CD4-positive, alpha-beta T cell (primary cell): Measurements from ENCODE around the gene POU1F1. TPM values are rescaled to one million over a fixed set of nuclear protein-coding genes. Genes with fewer than 3 reads are reported as not detected.

Experiments
- ATAC-seq: fragments of 200-7000 bp; cut with Tn5 transposase; one replicate; pipeline ENCODE4 v1.10.0; 2022; ENCODE audit warnings: mild to moderate bottlenecking; ENCODE audit not compliant: poor library complexity
- CTCF ChIA-PET: fragments of 350-600 bp; sonication (Branson Sonifier 250); formaldehyde crosslinking; loops from one replicate; lab custom pipeline; 2021; ENCODE audit warnings: antibody characterized with exemption, inconsistent platforms; lab: Charles Lee
- POLR2A ChIA-PET: fragments of 350-600 bp; sonication (Branson Sonifier 250); formaldehyde crosslinking; loops from one replicate; lab custom pipeline; 2021; ENCODE audit warnings: antibody characterized with exemption, inconsistent platforms; lab: Charles Lee
- DNase-seq, 14 experiments: peaks; one replicate each; pipeline ENCODE4 v3.0.0-alpha.2; 2013 to 2020; ENCODE audit warnings: mixed read lengths in 2 of 14
- H3K27ac ChIP-seq, 2 donors: one replicate each; pipeline versions ENCODE4 v1.5.1 to v1.7.0; 2013; ENCODE audit warnings: low read length in 2 of 2, low read depth in 1 of 2, mild to moderate bottlenecking in 1 of 2
- H3K27me3 ChIP-seq, 2 experiments: 1 replicate in 1 of 2; 2 replicates in 1 of 2; pipeline versions ENCODE4 v1.6.1 to v1.7.0; 2013; ENCODE audit warnings: low read length in 2 of 2, control low read depth in 1 of 2, mild to moderate bottlenecking in 1 of 2, moderate library complexity in 1 of 2; ENCODE audit not compliant: insufficient read depth in 2 of 2, control insufficient read depth in 1 of 2
- H3K36me3 ChIP-seq: one replicate; pipeline ENCODE4 v1.6.1; 2013; ENCODE audit warnings: low read length, control low read depth; ENCODE audit not compliant: insufficient read depth
- H3K4me1 ChIP-seq: one replicate; pipeline ENCODE4 v1.6.1; 2013; ENCODE audit warnings: low read length, control low read depth; ENCODE audit not compliant: insufficient read depth
- H3K4me3 ChIP-seq: one replicate; pipeline ENCODE4 v1.5.1; 2013; ENCODE audit warnings: mild to moderate bottlenecking, low read length, moderate library complexity
- H3K9me3 ChIP-seq, 2 experiments: 1 replicate in 1 of 2; 2 replicates in 1 of 2; pipeline versions ENCODE4 v1.6.1 to v1.7.0; 2013; ENCODE audit warnings: low read length in 2 of 2, mild to moderate bottlenecking in 2 of 2, control low read depth in 1 of 2, moderate library complexity in 1 of 2; ENCODE audit not compliant: control insufficient read depth in 1 of 2, insufficient read depth in 1 of 2
- H3K27ac Mint-ChIP-seq: one replicate; pipeline ENCODE4 v1.8.0; 2020; ENCODE audit warnings: mixed read lengths
- H3K27me3 Mint-ChIP-seq: one replicate; pipeline ENCODE4 v1.8.0; 2021; ENCODE audit warnings: mixed read lengths
- H3K36me3 Mint-ChIP-seq: one replicate; pipeline ENCODE4 v1.8.0; 2021; ENCODE audit warnings: low read depth, mixed read lengths
- H3K4me1 Mint-ChIP-seq: one replicate; pipeline ENCODE4 v1.8.0; 2021; ENCODE audit warnings: low read depth, mixed read lengths
- H3K4me3 Mint-ChIP-seq: one replicate; pipeline ENCODE4 v1.8.0; 2020; ENCODE audit warnings: mild to moderate bottlenecking, mixed read lengths
- H3K9me3 Mint-ChIP-seq: one replicate; pipeline ENCODE4 v1.8.0; 2020; ENCODE audit warnings: mixed read lengths
- intact Hi-C, 2 experiments: fragments of 100-400 bp; cut with DNase I in 1 of 2; cut with micrococcal nuclease in 1 of 2; formaldehyde crosslinking; loops; one replicate each; pipeline versions ENCODE4 v1.15.1 to v1.9.0; 2023 to 2025; cut with DNase I, micrococcal nuclease
- total RNA-seq, 174 experiments: library from RNA in 2 of 174; stranded (reverse) in 2 of 174; gene quantifications; one replicate each; pipeline ENCODE4 v1.2.3 and lab custom pipeline; 2021 to 2026
- TF ChIP-seq, protein P1 (sequence below): fragments of 200-600 bp; IDR thresholded peaks from one replicate; pipeline ENCODE4 v1.8.0; 2022; ENCODE audit warnings: antibody characterized with exemption, mild to moderate bottlenecking

Gene POU1F1
- total RNA-seq, 2 experiments from 2014 or later, result not detected

GRCh38 chr3:87227104-87227834 is 49.1 kb downstream of the POU1F1 start, which contains the start of gene CHMP2B:
Gene CHMP2B, plus strand, starts transcription at chr3:87227309. Its CDS starts 214 bp downstream, at chr3:87227523.
- Histone ChIP-seq H3K27me3 (peaks cover 0 to 7% of the 10 kb centered on the region in 2 experiments), H3K27ac (peak within 1 kb of the TSS; percentile 65 to 85), H3K36me3 (peaks cover 7% of the 10 kb centered on the region), H3K4me3 (peak within 1 kb of the TSS; percentile 90), H3K9me3 (no peaks in the 10 kb centered on the region), H3K4me1 (peaks cover 9% of the 10 kb centered on the region)
- peaks cover 13% of the 10 kb centered on the region for H3K27me3 Mint-ChIP-seq
- peak; percentile 91 for ATAC-seq
- peaks cover 18% of the 10 kb centered on the region for H3K36me3 Mint-ChIP-seq
- CTCF ChIA-PET, result no interaction called here
- POLR2A ChIA-PET, result interaction anchor here (0.6 to 1.5 kb wide), 6 partner anchors 32 to 923 kb away, joined by 3 to 12 read pairs (median 4); partner anchors contain the start of genes C3orf38, CGGBP1 and ZNF654
- peak; percentile 86 to 96 (median 90) for DNase-seq
- TF ChIP-seq, protein P1, sequence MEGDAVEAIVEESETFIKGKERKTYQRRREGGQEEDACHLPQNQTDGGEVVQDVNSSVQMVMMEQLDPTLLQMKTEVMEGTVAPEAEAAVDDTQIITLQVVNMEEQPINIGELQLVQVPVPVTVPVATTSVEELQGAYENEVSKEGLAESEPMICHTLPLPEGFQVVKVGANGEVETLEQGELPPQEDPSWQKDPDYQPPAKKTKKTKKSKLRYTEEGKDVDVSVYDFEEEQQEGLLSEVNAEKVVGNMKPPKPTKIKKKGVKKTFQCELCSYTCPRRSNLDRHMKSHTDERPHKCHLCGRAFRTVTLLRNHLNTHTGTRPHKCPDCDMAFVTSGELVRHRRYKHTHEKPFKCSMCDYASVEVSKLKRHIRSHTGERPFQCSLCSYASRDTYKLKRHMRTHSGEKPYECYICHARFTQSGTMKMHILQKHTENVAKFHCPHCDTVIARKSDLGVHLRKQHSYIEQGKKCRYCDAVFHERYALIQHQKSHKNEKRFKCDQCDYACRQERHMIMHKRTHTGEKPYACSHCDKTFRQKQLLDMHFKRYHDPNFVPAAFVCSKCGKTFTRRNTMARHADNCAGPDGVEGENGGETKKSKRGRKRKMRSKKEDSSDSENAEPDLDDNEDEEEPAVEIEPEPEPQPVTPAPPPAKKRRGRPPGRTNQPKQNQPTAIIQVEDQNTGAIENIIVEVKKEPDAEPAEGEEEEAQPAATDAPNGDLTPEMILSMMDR, result no peak
- H3K4me1 Mint-ChIP-seq, result peaks cover 53% of the 10 kb centered on the region
- H3K4me3 Mint-ChIP-seq, result peak within 1 kb of the TSS; percentile 97
- intact Hi-C loops, result loop anchor here in 1 of 2 experiments (5.0 kb wide), 1 partner anchor 920 kb away; the partner anchor contains the start of gene C3orf38
- peaks cover 2% of the 10 kb centered on the region for H3K9me3 Mint-ChIP-seq
- H3K27ac Mint-ChIP-seq, result peak within 1 kb of the TSS; percentile 93

DNA sequence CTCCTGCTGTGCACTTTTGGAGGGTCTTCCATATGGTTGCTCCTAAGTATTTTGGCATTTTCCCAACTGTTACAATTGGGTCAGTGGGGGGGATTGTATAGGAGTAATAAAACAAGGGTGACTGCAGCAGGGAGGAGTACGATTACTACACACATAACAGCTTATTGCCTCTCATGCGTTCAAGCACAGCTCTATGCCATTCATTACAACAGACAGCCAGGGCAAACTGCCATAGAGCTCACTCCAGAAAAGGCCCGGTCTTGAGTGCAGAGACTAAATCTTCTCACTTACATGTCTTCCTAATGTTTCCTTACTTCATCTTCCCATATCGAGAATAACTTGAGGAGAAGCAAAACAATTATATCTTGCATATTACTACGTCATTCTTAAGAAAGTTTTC is 50.7 kb downstream of the POU1F1 start:
- Mint-ChIP-seq H3K4me3 (peak overlapping the region; percentile 85), H3K36me3 (peaks cover 18% of the 10 kb centered on the region), H3K27ac (peak overlapping the region; percentile 93), H3K4me1 (peaks cover 38% of the 10 kb centered on the region), H3K27me3 (peaks cover 22% of the 10 kb centered on the region), H3K9me3 (peaks cover 2% of the 10 kb centered on the region)
- Histone ChIP-seq H3K4me3 (no peak overlapping the region), H3K27me3 (peaks cover 0 to 15% of the 10 kb centered on the region in 2 experiments), H3K9me3 (no peaks in the 10 kb centered on the region), H3K4me1 (peaks cover 9% of the 10 kb centered on the region), H3K36me3 (no peaks in the 10 kb centered on the region), H3K27ac (no peak overlapping the region)
- DNase-seq (no peak), ATAC-seq (no peak)
- CTCF ChIA-PET, result interaction anchor here (1.5 kb wide), 1 partner anchor 13 kb away, joined by 4 read pairs; no protein-coding TSS in a partner anchor
- TF ChIP-seq, protein P1, result no peak
- POLR2A ChIA-PET, result interaction anchor here (1.4 kb wide), 1 partner anchor 924 kb away, joined by 4 read pairs; the partner anchor contains the start of gene C3orf38
- intact Hi-C loops, result loop anchor here in 1 of 2 experiments (5.0 kb wide), 1 partner anchor 922 kb away; the partner anchor contains the start of gene C3orf38

GRCh38 chr3:87219611-87220010 is 56.8 kb downstream of the POU1F1 start:
- Histone ChIP-seq H3K4me1 (no peaks in the 10 kb centered on the region), H3K27ac (no peak overlapping the region), H3K9me3 (no peaks in the 10 kb centered on the region), H3K27me3 (peaks cover 0 to 24% of the 10 kb centered on the region in 2 experiments), H3K36me3 (no peaks in the 10 kb centered on the region), H3K4me3 (no peak overlapping the region)
- peaks cover 65% of the 10 kb centered on the region for H3K27me3 Mint-ChIP-seq
- no peak for DNase-seq
- ChIA-PET CTCF (no interaction called here), POLR2A (no interaction called here)
- TF ChIP-seq, protein P1, result no peak
- ATAC-seq, result no peak
- H3K36me3 Mint-ChIP-seq, result no peaks in the 10 kb centered on the region
- H3K9me3 Mint-ChIP-seq, result peaks cover 2% of the 10 kb centered on the region
- no peak overlapping the region for H3K27ac Mint-ChIP-seq
- intact Hi-C loops, result no loop called here
- no peaks in the 10 kb centered on the region for H3K4me1 Mint-ChIP-seq
- H3K4me3 Mint-ChIP-seq, result no peak overlapping the region
